HL-60 (cell line): ENCODE results near the gene TSPOAP1.

ENCODE experiments used
- GABPA ChIP-seq: IDR thresholded peaks from 2 replicates; pipeline ENCODE4 v1.6.1; 2012; ENCODE audit warnings: low read depth
- POLR2AphosphoS5 ChIP-seq: IDR thresholded peaks from 2 replicates; pipeline ENCODE4 v1.6.1; 2012; ENCODE audit warnings: low read depth
- TF ChIP-seq, protein P1 (sequence below): IDR thresholded peaks from one replicate; pipeline ENCODE4 v1.5.1; 2011; ENCODE audit warnings: low read length, control low read depth, inconsistent platforms; ENCODE audit not compliant: insufficient read depth
- TF ChIP-seq, protein P2 (sequence below): IDR thresholded peaks from 2 replicates; pipeline ENCODE4 v1.6.1; 2012; ENCODE audit warnings: low read depth; ENCODE audit not compliant: insufficient replicate concordance

DNA sequence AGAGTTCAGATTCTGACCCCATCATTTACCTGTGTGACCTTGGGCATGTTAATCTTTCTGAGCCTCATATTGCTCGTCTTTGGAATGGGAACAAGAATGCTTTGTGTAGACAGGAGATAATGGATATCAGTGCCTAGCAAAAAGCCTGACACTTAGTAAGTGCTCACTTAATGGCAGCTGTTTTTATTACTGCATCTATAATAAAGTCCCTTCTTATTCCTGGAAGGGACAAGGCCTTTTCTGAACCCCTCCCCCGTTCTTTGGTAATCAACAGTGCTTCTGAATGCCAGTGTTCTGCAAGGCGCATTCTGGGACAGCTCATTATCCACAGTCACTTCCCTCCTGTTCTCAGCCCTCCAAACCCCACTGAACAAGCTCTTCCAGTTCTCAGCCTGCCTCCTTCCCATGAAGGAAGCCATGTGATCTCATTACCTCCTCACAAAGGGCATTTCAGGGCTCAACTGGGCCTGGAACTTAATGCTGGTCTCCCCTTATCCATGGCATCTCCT lies 48.6 kb upstream of the TSPOAP1 start:
- TF ChIP-seq, protein P1, sequence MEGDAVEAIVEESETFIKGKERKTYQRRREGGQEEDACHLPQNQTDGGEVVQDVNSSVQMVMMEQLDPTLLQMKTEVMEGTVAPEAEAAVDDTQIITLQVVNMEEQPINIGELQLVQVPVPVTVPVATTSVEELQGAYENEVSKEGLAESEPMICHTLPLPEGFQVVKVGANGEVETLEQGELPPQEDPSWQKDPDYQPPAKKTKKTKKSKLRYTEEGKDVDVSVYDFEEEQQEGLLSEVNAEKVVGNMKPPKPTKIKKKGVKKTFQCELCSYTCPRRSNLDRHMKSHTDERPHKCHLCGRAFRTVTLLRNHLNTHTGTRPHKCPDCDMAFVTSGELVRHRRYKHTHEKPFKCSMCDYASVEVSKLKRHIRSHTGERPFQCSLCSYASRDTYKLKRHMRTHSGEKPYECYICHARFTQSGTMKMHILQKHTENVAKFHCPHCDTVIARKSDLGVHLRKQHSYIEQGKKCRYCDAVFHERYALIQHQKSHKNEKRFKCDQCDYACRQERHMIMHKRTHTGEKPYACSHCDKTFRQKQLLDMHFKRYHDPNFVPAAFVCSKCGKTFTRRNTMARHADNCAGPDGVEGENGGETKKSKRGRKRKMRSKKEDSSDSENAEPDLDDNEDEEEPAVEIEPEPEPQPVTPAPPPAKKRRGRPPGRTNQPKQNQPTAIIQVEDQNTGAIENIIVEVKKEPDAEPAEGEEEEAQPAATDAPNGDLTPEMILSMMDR: no peak
- TF ChIP-seq POLR2AphosphoS5: no peak
- TF ChIP-seq GABPA: no peak
- TF ChIP-seq, protein P2, sequence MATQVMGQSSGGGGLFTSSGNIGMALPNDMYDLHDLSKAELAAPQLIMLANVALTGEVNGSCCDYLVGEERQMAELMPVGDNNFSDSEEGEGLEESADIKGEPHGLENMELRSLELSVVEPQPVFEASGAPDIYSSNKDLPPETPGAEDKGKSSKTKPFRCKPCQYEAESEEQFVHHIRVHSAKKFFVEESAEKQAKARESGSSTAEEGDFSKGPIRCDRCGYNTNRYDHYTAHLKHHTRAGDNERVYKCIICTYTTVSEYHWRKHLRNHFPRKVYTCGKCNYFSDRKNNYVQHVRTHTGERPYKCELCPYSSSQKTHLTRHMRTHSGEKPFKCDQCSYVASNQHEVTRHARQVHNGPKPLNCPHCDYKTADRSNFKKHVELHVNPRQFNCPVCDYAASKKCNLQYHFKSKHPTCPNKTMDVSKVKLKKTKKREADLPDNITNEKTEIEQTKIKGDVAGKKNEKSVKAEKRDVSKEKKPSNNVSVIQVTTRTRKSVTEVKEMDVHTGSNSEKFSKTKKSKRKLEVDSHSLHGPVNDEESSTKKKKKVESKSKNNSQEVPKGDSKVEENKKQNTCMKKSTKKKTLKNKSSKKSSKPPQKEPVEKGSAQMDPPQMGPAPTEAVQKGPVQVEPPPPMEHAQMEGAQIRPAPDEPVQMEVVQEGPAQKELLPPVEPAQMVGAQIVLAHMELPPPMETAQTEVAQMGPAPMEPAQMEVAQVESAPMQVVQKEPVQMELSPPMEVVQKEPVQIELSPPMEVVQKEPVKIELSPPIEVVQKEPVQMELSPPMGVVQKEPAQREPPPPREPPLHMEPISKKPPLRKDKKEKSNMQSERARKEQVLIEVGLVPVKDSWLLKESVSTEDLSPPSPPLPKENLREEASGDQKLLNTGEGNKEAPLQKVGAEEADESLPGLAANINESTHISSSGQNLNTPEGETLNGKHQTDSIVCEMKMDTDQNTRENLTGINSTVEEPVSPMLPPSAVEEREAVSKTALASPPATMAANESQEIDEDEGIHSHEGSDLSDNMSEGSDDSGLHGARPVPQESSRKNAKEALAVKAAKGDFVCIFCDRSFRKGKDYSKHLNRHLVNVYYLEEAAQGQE: no peak
